Measurements from ENCODE around the gene HAUS1.
"Not testable (repeated sequence)": the region's sequence is repeated elsewhere in the genome, so short reads cannot be mapped to it uniquely, and the experiment has no call there.

HAUS1 gene, protein sequence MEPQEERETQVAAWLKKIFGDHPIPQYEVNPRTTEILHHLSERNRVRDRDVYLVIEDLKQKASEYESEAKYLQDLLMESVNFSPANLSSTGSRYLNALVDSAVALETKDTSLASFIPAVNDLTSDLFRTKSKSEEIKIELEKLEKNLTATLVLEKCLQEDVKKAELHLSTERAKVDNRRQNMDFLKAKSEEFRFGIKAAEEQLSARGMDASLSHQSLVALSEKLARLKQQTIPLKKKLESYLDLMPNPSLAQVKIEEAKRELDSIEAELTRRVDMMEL

DNA sequence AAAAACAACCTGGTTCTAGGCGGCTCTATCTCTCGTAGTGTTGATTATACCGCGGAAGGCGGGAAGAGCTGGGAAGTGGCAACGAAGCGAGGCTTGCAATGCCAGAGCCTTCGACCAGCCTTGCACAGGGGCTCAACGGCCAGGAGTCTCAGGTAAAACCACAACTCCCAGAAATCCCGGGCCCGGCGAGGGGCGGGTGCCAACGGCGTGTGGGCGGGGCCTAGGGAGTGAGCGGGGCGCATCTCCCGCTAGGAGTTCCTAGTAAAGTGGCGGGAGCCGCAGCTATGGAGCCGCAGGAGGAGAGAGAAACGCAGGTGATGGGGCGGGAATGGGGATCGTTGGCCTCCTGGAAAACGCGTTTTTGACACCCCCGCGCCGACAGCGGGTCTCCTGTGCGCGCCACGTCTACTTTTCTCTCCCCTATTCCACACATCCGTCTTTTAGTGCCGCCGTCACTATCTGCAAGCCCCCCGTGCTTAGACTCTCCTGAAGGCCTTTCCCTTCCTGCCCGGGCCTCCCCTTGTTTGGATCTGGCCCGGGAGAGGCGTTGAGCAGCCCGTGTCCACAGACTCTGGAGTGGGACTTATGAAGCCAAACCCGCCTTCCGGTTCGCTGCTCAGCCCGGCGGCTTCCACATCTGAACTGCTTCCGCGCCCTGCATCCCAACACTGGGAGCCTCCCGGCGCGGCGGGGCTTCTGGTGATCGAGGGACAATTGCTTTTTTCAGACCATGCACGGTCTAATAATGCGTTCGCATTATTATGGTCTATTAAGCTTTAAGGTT is at the start of gene HAUS1:
HAUS1 (plus strand) TSS at position 258 of the 784 bp plus-strand sequence; CDS start at position 285, 27 bp downstream.
- DNase-seq: peak; percentile 76

DNA sequence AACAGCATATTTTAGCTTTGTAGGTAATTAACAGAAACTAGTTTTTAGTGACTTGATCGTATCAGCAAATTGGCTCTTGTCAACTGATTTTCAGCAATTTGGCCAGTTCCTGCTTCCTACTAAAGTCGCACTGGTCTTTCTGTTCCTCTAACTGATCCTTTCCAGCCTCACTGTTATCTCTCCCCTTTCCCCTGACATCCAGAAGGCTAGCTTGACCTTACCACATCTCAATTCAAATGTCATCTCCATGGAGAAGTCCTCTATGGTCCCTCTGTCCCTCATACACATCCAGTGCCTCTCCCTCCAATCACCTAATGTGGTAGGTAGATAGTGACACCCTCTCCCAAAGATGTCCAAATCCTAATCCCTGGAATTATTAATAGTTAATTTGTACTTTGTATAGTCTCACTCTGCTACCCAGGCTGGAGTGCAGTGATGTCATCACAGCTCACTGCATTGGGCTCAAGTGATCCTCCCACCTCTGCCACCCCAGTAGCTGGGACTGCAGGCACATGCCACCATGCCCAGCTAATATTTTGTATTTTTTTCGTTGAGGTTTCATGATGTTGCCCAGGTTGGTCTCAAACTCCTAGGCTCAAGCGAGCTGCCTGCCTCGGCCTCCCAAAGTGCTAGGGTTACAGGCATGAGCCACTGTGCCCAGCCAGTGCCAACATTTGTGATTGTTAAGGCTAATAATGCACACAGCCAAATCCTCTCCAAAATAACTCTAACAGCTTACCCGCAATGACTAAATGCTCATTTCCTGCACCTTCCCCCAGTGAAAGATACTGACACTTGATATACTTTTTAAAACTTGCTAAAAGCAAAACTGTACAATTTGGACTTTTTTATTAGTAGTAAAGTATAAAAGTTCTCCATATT is 49.0 kb upstream of the HAUS1 start:
- no peak for DNase-seq

DNA sequence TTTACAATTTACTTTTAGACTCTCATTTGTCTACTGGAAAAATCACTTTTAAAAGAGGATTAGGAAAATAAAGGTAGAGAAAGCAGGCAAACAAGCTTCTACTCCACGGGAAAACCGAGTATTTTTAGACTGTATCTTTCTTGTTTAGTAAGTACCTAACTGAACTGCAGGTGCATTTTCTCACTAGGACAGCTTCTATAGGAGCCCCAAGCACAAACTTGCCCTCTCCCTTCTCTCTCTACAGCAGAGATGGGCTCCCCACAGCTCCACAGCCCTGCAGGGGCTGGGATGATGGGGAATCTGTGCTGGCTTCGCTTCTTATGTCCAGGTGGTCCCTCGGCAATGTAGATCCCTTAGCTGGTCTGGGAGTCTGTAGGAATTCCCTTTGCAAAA is 48.4 kb upstream of the HAUS1 start:
- DNase-seq: no peak

DNA sequence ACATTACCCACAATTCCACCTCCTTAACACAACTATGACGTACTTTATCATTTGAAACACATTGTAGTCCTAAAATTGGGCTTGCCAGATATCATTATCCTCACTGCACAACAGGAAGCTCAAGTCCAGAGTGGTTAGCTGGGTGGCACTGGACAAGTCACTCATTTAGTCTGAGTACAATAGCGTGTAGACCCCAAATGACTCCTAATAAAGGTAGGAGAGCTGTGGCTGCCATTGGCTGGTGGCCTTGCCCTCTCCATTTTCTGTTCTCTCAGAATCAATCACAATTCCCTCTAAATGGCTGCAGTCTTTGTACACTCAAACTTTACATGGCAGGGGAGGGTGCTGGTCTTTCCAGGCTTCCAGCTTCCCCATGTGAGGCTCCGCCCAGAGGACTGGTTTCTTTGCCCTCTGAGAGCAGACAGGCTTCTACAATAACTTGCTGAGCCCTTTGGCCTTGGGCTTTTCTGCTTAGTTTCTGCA is 43.8 kb upstream of the HAUS1 start:
- no peak for DNase-seq

DNA sequence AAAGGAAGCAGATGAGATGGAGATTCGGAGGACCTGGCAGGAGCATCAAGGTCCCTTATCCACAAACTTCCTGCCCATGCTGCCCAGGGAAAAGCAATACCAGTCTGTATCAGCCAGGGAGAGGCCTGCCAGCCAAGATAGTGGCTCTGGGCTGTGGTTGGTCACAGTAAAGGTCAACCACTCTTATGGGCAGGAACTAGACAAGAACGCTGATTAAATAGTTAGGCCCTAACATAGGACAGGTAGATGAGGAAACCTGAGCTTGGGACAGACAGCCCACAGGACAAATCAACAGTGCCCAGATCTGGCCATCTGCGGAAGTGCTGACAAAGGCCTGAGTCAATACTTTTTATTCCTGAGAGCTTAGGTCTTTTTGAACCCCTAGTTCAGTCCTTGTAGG is 42.8 kb upstream of the HAUS1 start:
- DNase-seq: no peak

DNA sequence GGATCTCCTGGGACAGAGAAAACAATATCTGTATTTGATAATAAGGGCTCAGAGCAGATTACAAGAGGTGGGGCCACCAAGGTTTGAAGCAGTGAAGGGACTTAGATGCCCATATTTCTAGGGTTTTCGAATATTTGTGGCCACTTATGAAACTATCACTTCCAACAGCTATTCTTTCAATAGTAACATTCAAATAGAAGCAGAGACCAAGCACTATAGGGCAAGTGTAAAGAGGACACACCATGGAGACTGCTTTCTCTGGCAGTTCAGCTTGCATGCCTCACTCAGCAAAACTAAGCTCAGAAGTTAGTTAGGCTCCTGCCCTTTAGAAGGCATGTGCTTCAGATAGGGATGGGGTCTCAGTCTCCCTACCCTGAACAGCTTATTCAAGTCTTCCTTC is 42.4 kb upstream of the HAUS1 start:
- no peak for DNase-seq

DNA sequence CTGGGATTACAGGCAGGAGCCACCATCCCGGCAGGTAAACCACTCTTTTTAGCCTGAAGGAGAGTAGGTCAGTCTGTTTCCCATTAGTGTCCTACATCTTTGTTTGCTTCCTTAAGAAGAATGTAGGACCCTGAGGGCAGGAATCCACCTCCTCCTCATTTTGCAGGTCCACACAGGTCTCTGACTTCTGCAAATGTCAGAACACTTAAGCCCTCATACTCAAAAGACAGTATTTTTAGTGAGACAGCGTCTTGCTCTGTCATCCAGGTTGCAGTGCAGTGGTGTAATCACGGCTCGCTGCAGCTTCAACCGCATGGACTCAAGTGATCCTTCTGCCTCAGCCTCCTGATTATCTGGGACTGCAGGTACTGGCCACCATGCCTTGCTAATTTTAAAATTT is 41.4 kb upstream of the HAUS1 start:
- DNase-seq: no peak

DNA sequence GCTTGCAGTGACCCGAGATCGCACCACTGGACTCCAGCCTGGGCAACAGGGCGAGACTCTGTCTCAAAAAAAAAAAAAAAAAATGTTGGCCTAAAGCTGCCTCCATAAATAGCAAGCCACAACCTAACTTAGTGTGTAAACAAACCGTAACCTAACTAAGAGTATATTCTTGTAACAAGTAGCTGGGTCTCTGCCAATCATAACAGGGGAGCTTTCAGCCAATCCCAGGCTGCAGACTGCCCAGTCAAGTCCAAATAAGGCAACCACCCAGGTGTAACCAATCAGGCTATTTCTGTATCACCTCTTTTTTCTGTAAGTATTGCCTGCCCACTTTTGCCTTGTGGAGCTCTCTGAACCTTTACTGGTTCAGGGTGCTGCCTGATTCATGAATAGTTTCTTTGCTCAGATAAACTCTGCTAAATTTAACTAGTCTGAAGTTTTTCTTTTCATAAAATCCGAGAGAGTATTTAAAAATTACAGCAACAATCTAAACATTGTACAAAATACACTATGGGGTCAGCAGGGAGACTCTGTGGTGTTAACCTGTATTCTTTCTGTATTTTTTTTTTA is 36.7 kb upstream of the HAUS1 start:
- DNase-seq: no peak

DNA sequence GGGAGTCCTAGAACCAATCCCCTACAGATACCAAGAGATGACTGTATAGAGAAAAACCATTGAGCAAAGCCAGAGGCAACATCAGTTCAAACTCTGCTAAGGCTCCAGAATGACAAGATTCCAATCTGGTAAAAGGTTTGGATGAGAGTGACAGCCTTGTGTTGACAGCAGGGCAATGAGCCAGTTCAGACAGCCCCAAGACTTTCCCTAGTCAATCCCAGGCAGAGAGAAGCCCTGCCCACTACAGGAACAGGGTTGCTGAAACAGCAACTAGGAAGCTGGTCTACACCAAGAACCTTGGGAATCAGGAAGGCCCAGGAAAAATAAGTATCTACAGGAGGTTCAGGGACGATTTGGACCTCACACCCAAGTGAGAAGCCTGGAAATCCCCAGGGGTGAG is 35.4 kb upstream of the HAUS1 start:
- DNase-seq: no peak

DNA sequence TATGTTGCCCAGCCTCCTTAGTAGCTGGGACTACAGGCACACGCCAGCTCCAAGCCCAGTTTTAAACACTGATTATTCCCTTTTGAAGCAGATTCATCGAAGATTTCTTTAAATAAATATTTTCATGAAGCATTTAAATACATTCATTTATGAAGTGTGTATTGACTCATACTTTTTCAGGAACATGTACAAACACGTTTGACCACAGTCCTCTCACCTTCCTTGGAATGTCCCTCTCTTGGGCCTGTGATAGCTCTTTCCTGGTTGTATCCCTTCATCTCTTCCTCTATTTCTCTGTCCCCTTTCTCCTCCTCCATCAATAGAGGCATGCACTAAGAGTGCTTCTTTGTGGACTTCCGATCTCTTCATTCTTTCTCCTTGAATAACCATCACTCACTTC is 34.7 kb upstream of the HAUS1 start:
- no peak for DNase-seq

DNA sequence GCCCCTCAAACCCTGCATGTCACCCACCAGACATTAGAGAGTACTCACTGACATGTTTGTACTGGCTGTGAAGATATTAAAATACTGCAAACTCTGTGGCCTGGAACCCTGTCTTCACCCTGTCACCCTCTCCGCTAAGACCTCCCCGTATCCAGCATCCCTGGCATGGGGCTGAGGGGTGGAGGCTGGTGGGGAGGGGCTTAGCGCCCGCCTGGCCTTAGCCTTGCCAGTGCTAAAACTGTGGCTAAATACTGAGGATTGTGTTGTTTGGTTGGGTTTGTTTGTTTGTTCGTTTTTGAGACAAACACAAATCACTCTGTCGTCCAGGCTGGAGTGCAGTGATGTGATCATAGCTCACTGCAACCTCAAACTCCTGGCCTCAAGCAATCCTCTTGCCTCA is 34.0 kb upstream of the HAUS1 start:
- DNase-seq: no peak

DNA sequence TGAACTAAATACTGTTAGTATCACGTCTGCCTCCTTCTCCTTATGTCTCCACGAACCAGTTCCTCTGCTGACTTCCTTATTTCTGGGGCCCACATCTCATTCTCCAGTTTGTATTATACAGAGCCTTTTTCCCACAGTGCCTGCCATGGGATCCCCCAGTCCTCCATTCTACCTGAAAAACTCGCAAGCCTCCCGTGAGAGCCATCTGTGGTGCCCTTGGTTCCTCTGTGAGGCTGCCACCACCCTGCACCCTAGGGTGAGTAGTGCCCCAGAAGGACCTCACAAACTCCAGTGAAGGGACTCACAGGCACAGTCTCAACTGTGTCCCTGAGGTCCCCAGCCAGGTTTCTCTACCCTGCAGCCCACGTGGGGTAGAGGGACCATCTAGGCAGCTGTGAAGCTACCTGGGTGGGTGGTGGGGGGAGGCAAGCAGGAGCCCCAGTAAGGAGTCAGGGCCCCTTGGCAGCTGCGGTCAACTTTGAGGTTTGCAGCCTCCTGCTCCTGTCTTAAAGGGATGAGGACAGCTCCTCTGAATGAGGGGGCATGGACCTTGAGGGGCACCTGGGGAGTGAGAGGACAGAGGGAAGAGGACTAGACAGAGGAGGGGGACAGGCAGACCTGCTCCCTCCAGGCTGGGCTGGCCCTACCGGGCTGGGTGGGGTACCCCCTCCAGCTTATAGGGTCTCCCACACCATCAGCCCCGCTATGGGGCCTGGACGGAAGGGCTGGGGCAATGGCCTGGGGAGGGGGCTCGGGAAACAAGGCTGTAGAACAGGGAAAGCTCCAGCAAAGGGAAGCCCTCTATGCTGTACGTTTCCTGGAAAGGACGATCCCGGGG is 33.2 kb upstream of the HAUS1 start:
- no peak for DNase-seq

DNA sequence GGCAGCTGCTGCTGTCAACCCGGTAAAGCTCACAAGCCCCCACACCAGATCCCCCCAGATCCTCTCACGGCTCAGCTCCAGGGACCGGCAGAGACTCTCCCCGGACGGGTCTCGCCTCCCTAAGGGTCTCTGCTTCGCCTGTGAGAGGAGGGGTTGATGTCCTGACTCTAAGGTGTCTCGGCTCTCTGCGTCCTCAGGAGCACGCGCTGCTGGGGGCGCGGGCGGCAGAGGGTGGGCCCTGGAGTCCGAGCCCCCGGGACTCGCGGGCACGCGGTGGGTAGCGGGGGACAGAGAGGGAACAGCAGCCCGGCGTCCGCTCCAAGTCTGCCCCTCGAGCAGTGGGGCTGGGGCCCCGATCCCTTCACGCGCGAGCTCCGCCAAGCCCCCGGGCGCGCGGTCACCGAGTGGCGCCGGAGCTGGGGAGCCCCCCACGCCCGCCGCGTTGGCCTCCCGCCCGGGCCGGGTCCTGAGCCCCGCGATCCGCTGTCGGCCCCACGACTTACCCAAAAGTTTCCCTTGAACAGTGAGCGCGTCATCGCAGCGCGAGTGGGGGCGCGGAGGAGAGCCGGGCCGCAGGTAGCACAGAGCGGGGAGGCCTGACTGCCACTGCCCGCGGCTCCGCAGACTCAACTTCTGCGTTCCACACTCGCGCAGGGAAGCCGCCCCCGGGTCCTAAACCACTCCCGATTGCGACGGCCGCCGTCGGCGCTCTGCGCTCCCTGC is 32.4 kb upstream of the HAUS1 start, which contains the start of gene PSTPIP2:
PSTPIP2 (minus strand) TSS at position 608 of the 723 bp plus-strand sequence; CDS start at position 536, 72 bp downstream.
- peak; percentile 70 for DNase-seq

DNA sequence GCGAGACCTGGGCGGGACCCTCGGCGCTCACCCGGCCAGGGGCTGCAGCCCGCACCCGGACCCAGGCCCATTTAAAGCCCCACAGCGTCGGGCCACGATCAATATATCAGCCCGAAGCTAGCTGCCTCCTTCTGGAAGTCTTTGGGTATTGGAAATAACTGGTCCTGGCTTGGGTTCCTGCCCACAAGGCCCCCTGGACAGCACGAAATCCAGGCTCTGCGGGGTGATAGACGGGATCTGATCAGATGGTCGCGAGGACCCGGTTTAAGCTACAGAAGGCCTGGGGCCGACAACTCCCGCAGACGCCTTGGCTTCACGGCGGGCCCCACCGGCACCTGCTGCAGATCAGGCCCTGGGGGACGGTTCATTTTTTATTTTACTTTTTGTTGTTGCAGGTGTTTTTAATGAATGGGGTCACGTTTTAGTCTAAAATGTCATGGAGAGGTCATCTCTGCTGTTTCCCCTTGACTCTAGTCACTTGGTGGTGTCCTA is 31.8 kb upstream of the HAUS1 start:
- no peak for DNase-seq

DNA sequence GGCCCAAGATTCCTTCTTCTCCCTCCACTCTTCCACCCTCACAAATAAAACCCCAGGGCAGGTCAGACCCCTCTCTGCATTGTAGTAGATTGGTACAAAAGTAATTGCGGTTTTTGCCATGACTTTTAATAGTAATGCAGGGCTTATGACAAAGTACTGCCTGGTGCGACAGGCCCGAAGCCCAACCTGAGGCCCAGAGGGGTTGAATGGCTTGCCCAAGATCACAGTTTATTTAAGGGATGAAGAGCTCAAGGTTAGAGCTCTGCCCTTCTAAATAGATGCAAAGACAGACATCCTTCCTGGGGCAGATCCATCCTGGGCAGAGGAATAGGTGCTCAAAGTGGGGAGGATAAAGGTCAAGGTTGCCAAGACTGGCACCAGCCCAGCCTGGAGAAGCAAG is 31.2 kb upstream of the HAUS1 start:
- no peak for DNase-seq

DNA sequence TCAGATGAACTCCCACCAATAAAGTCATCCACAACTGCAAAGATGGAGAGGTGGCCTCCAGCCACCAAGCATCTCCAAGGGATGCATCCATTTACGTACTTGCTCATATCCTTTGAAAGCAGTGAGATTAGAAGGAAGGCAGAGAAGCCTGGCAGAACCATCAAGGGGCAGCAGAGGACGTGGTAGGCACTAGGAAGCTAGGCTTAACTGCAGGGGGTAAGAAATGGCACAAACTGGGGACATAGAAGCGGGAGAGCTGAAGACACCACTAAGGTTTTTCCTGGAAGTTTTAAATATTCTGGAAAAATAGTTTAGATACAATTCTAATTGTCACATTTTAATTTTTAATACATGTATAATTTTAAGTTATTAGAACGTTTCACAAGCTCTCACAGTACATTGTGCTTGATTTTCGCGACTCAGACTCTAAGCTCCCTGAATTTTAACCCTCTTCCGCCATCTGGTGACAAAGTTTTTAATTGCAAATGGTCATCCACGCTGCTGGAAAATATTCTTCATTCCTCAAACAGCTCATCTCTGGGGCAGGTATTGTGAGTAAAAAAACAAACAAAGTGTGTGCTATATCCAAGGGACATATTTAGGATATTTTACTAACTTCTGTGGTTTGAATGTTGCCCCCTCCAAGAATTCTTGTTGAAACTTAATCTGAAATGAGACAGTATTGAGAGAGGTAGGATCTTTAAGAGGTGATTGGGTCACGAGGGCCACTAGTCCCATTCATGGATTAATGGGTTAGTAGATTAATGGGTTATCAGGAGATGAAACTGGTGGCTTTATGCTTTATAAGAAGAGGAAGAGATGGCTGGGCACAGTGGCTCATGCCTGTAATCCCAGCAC is 30.5 kb upstream of the HAUS1 start:
- peak; percentile 43 for DNase-seq

DNA sequence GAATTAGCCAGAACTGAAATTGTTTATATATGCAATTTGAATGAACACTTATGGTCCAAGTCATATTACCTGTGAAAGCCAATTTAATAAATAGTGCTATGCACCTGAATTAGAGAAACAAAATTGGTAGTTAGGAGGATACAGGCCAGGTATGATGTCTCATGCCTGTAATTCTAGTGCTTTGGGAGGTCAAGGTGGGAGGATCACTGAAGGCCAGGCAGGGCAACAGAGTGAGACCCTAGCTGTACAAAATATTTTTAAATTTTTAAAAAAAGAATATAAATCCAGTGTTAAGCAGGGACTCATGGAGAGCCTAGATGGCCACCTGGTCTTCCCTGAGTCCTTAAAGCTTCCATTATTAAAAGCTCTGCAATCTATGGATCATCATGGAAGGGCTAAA is 24.8 kb upstream of the HAUS1 start:
- no peak for DNase-seq

DNA sequence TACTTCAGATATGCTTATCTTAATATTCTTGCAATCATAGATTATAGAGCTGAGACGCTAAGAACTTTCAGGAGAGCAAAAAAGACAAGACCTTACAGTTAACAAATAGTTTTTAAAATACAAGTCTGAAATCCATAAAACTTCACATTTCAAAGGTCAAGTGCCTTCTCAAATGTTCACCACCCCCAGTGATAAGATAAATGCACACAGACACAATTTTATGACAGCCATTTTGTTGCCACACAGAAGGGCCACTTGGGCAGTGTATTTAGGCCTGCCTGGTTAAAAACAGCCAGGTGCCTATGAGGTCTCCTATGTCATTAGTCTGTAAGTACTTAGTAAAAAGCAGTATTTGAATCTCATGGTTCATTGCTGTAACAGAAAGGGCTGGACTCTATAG is 24.0 kb upstream of the HAUS1 start:
- DNase-seq: no peak

DNA sequence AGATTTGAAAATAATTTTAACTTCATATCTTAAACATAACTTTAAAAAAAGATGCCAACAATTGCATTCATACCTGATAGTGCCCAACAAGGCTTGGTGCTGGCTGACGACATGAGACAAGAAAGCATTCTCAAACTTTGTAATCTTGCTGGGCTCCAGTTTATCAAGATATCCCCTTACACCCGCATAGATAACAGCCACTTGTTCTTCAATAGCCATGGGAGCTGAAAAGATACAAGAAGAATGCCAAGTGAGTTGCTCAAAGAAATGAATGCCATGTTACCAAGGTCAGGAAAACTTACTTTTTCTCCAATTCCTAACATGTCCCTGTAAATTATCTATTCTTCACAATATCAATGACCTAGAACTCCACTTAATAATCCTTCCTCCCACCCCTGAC is 19.8 kb upstream of the HAUS1 start:
- DNase-seq: no peak

DNA sequence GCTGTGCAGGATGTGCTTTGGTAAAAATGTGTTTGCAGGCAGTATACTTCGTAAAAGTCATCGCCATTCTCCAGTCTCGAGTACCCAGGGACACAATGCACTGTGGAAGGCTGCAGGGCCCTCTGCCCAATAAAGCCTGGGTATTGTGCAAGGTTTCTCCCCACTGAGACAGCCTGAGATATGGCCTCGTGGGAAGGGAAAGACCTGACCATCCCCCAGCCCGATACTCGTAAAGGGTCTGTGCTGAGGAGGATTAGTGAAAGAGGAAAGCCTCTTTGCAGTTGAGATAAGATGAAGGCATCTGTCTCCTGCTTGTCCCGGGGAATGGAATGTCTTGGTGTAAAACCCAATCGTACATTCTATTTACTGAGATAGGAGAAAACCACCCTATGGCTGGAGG is 15.7 kb upstream of the HAUS1 start:
- DNase-seq: not testable (repeated sequence)

Measured in activated CD4-positive, alpha-beta T cell treated with anti-CD3 and anti-CD28 coated beads, Interleukin-2, amount 50 U/mL, for 1 hour (primary cell).